AG10803 (cell line): ENCODE results near the gene MCOLN1.

Source experiments
- DNase-seq: peaks from one replicate; pipeline ENCODE4 v3.0.0; 2010; ENCODE audit warnings: low read depth
- H3K4me3 ChIP-seq: 2 replicates; pipeline ENCODE4 v1.5.1; 2011; ENCODE audit warnings: mild to moderate bottlenecking, low read length, control low read depth
- TF ChIP-seq, protein P1 (sequence below): conservative IDR thresholded peaks from 2 replicates; pipeline ENCODE4 v1.5.1; 2011; ENCODE audit warnings: mild to moderate bottlenecking, low read length, control low read depth, inconsistent platforms

MCOLN1 gene

GRCh38 chr19:7488736-7489353 lies 33.6 kb upstream of the MCOLN1 start, which contains the start of gene PEX11G:
Gene PEX11G (minus strand): TSS chr19:7489035. CDS start chr19:7489010, 25 bp downstream.
- peak; percentile 74 for DNase-seq
- peak within 1 kb of the TSS; percentile 77 for H3K4me3 ChIP-seq
- TF ChIP-seq, protein P1, sequence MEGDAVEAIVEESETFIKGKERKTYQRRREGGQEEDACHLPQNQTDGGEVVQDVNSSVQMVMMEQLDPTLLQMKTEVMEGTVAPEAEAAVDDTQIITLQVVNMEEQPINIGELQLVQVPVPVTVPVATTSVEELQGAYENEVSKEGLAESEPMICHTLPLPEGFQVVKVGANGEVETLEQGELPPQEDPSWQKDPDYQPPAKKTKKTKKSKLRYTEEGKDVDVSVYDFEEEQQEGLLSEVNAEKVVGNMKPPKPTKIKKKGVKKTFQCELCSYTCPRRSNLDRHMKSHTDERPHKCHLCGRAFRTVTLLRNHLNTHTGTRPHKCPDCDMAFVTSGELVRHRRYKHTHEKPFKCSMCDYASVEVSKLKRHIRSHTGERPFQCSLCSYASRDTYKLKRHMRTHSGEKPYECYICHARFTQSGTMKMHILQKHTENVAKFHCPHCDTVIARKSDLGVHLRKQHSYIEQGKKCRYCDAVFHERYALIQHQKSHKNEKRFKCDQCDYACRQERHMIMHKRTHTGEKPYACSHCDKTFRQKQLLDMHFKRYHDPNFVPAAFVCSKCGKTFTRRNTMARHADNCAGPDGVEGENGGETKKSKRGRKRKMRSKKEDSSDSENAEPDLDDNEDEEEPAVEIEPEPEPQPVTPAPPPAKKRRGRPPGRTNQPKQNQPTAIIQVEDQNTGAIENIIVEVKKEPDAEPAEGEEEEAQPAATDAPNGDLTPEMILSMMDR = no peak

- no peak overlapping the region for H3K4me3 ChIP-seq
- TF ChIP-seq, protein P1 = no peak
- no peak for DNase-seq
Measured at GRCh38 chr19:7489609-7490044, 32.8 kb upstream of the MCOLN1 start.

GRCh38 chr19:7492142-7492541 lies 30.3 kb upstream of the MCOLN1 start:
- H3K4me3 ChIP-seq = no peak overlapping the region
- DNase-seq = peak; percentile 77
- TF ChIP-seq, protein P1 = no peak

- no peak overlapping the region for H3K4me3 ChIP-seq
- DNase-seq = no peak
- TF ChIP-seq, protein P1 = no peak
Measured at GRCh38 chr19:7492558-7492957, 29.9 kb upstream of the MCOLN1 start.

DNA sequence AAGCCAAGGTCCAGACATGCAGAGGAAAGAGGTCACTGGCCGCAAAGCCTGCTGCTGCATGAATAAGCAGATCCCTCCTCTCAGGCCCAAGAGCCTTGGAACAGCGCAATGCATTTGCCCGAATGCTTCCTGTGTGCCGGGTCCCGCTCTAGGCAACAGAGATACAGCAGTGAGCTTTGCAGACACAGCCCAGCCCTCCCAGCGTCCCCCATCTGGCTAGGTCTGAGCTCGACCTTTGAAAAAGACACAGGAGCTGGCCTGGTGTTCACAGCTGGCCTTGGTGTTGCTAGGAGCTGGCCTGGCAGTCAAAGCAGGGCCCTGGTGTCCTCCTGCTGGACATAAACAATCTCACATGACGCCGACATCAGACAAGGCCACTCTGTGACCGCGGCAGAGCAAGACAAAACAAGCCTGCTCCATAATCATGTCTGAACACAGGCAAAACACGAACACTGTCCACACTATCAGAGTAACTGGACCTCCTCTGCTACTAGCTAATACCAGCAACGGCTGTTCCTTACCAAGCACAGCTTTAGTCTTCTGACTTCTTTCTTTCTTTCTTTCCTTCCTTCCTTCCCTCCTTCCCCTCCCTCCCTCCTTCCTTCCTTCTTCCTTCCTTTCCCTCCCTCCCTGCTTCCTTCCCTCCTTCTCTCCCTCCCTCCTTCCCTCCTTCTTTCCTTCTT lies 27.9 kb upstream of the MCOLN1 start:
- TF ChIP-seq, protein P1 = no peak
- no peak overlapping the region for H3K4me3 ChIP-seq
- no peak for DNase-seq

DNA sequence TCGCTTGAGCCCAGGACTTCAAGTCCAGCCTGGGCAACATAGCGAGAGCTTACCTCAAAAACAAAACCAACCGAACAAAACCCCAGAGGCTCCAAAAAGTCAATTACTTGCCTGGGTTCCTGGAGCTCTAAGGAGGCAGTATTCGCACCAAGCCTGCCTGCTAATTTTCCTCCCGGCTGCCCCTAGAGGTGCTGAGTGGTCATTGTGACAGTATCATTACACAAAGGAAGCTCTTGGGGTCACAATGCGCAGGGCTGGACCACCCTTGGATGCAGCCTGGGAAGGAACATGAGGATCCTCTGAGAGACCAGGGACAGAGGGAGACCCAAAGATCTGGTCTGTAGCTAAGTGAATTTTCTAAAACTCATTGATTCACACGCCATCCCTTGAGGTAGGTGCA lies 25.1 kb upstream of the MCOLN1 start:
- H3K4me3 ChIP-seq = no peak overlapping the region
- DNase-seq = no peak
- TF ChIP-seq, protein P1 = peak; percentile 53
